Keratinocyte (primary cell): ENCODE results near the gene FASTKD3. TPM values are rescaled to one million over a fixed set of nuclear protein-coding genes. Genes with fewer than 3 reads are reported as not detected.

Experiments used
- DNase-seq: peaks from one replicate; pipeline ENCODE4 v3.0.0-alpha.2; 2011; ENCODE audit warnings: low read depth, missing footprints, low spot score
- FAIRE-seq: peaks from 2 replicates; lab custom pipeline; 2011; peaks lifted over from hg19 to GRCh38; lab: Jason Lieb, UNC
- H2AFZ ChIP-seq: 2 replicates; pipeline ENCODE4 v1.6.0; 2012; ENCODE audit warnings: low read length, control low read depth, inconsistent platforms; ENCODE audit not compliant: control insufficient read depth
- H3K27ac ChIP-seq: 2 replicates; pipeline ENCODE4 v1.5.1; 2011; ENCODE audit warnings: low read length; ENCODE audit not compliant: control insufficient read depth, insufficient read depth
- H3K27me3 ChIP-seq: 3 replicates; pipeline ENCODE4 v1.6.0; 2011; ENCODE audit warnings: low read length; ENCODE audit not compliant: control insufficient read depth, insufficient read depth; ENCODE audit errors: extremely low read depth
- H3K36me3 ChIP-seq, 2 experiments: 2 replicates in 1 of 2; 3 replicates in 1 of 2; pipeline ENCODE4 v1.5.1; 2011; ENCODE audit warnings: low read length in 2 of 2, mild to moderate bottlenecking in 1 of 2; ENCODE audit not compliant: control insufficient read depth in 2 of 2, insufficient read depth in 2 of 2; ENCODE audit errors: extremely low read depth in 1 of 2
- H3K4me1 ChIP-seq: 3 replicates; pipeline ENCODE4 v1.5.1; 2011; ENCODE audit warnings: low read length; ENCODE audit not compliant: control insufficient read depth, insufficient read depth; ENCODE audit errors: extremely low read depth
- H3K4me2 ChIP-seq: 3 replicates; pipeline ENCODE4 v1.6.0; 2011; ENCODE audit warnings: low read depth, low read length; ENCODE audit not compliant: control insufficient read depth, insufficient read depth; ENCODE audit errors: extremely low read depth
- H3K4me3 ChIP-seq, 3 experiments: fragments of 200-600 bp in 1 of 3; sonication (generic) in 1 of 3; 2 replicates in 2 of 3; 3 replicates in 1 of 3; pipeline ENCODE4 v1.5.1; 2011 to 2016; ENCODE audit warnings: low read length in 3 of 3, mild to moderate bottlenecking in 3 of 3, control low read depth in 2 of 3, inconsistent platforms in 1 of 3, low read depth in 1 of 3, mixed read lengths in 1 of 3, mixed run types in 1 of 3, moderate library complexity in 1 of 3; ENCODE audit not compliant: control insufficient read depth in 2 of 3, insufficient read depth in 2 of 3; ENCODE audit errors: extremely low read depth in 1 of 3
- H3K79me2 ChIP-seq: 2 replicates; pipeline ENCODE4 v1.6.0; 2012; ENCODE audit warnings: low read length; ENCODE audit not compliant: control insufficient read depth, insufficient read depth
- H3K9ac ChIP-seq: 3 replicates; pipeline ENCODE4 v1.6.0; 2011; ENCODE audit warnings: low read length; ENCODE audit not compliant: control insufficient read depth, insufficient read depth; ENCODE audit errors: extremely low read depth
- H3K9me1 ChIP-seq: 3 replicates; pipeline ENCODE4 v1.6.0; 2011; ENCODE audit warnings: low read length; ENCODE audit not compliant: control insufficient read depth, insufficient read depth; ENCODE audit errors: extremely low read depth
- H3K9me3 ChIP-seq: 2 replicates; pipeline ENCODE4 v1.5.1; 2012; ENCODE audit warnings: low read depth, low read length; ENCODE audit not compliant: control insufficient read depth
- H4K20me1 ChIP-seq: 3 replicates; pipeline ENCODE4 v1.6.0; 2011; ENCODE audit warnings: low read length; ENCODE audit not compliant: control insufficient read depth, insufficient read depth; ENCODE audit errors: extremely low read depth
- EZH2 ChIP-seq: IDR thresholded peaks from one replicate; pipeline ENCODE4 v1.6.1; 2012; ENCODE audit warnings: inconsistent platforms, mild to moderate bottlenecking, low read length, moderate library complexity
- dilution Hi-C: fragments of 300-500 bp; cut with MboI; formaldehyde crosslinking; loops from one replicate; pipeline ENCODE4 v1.7.0; 2020; ENCODE audit warnings: low sequenced_read_pairs; ENCODE audit not compliant: extremely low pct_ligation_motif_present
- polyA minus RNA-seq, 3 experiments: library from RNA; depleted of rRNA, polyadenylated mRNA; stranded (reverse); fragments of >200 nt; gene quantifications; 1 replicate in 1 of 3; 2 replicates in 1 of 3; 3 replicates in 1 of 3; pipeline ENCODE4 v1.2.3, GENCODE V29; 2011
- polyA plus RNA-seq, 5 experiments: library from polyadenylated mRNA; depleted of rRNA in 3 of 5; stranded (reverse) in 3 of 5; stranded (forward) in 1 of 5; unstranded in 1 of 5; fragments of >200 nt; gene quantifications; 1 replicate in 1 of 5; 2 replicates in 3 of 5; 3 replicates in 1 of 5; pipeline versions ENCODE4 v1.2.1 to v1.2.3, GENCODE V29; 2011 to 2012; ENCODE audit warnings: missing spikeins in 2 of 5, low read depth in 1 of 5, low replicate concordance in 1 of 5
- TF ChIP-seq, protein P1 (sequence below), 3 experiments: IDR thresholded peaks in 1 of 3; conservative IDR thresholded peaks in 1 of 3; optimal IDR thresholded peaks in 1 of 3; 2 replicates in 2 of 3; 3 replicates in 1 of 3; pipeline versions ENCODE3 to v1.5.1; 2011; ENCODE audit warnings: low read length in 3 of 3, mild to moderate bottlenecking in 3 of 3, moderate library complexity in 2 of 3, control low read depth in 1 of 3, inconsistent platforms in 1 of 3; ENCODE audit not compliant: insufficient read depth in 2 of 3; ENCODE audit errors: extremely low read depth in 1 of 3

FASTKD3 gene, protein sequence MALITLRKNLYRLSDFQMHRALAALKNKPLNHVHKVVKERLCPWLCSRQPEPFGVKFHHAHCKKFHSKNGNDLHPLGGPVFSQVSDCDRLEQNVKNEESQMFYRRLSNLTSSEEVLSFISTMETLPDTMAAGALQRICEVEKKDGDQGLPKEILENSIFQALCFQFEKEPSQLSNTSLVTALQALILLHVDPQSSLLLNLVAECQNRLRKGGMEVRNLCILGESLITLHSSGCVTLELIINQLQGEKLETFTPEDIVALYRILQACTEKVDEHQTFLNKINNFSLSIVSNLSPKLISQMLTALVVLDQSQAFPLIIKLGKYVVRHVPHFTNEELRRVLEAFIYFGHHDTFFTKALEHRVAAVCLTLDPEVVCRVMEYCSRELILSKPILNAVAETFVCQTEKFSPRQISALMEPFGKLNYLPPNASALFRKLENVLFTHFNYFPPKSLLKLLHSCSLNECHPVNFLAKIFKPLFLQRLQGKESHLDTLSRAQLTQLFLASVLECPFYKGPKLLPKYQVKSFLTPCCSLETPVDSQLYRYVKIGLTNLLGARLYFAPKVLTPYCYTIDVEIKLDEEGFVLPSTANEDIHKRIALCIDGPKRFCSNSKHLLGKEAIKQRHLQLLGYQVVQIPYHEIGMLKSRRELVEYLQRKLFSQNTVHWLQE
- 8.0 to 13.8 TPM (median 13.5 TPM) in 3 replicates for polyA plus RNA-seq
- 12.9 TPM for polyA plus RNA-seq (2011; ENCODE audit: low read depth)
- 5.8 and 10.2 TPM in 2 replicates for polyA plus RNA-seq (2011; cell fraction: cytosol; rRNA removed)
- polyA plus RNA-seq (2011; cell fraction: nucleus; rRNA removed) = 11.8 and 16.3 TPM in 2 replicates
- 5.0 and 8.3 TPM in 2 replicates for polyA plus RNA-seq (2012; ENCODE audit: low replicate concordance)
- 1.2 to 9.9 TPM (median 4.7 TPM) in 3 replicates for polyA minus RNA-seq
- 7.5 TPM for polyA minus RNA-seq (2011; cell fraction: cytosol; rRNA and poly(A)+ RNA removed)
- polyA minus RNA-seq (2011; cell fraction: nucleus; rRNA and poly(A)+ RNA removed) = 3.4 and 7.9 TPM in 2 replicates

DNA sequence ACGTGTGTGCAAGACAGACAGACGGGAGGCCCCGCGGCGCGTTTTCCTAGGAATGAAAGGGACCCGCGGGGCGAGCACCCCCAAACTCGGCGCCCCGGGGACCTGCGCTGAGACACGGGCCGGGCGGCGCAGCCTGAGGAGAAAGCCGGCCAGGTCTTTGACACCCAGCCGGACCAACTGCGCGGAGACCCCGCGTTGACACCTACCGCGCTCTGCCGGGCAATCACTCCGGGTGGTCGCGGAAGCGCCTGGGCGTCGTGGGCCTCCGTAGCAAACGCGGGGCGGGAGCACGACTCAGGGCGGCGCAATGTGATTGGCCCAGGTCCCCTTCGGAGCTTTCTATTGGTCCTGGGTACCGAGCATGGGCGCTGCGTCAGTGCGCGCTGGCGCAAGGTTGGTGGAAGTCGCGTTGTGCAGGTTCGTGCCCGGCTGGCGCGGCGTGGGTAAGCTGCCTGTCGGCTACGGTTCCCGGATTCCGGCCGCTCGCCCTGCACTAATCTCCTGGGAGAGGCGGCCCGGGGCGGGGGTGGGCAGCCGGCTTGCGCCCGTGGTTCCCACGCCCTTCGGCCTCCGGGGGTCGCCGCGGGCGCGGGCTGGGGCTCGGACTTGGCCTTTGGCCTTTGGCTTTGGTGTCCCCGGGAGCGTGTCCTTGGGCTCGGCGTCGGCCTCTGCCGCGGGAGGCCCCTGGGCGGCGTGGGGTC, at the start of gene FASTKD3, which contains the start of gene MTRR:
FASTKD3 (minus strand) TSS at position 259 of the 701 bp plus-strand sequence. CDS start 948 bp downstream, outside the sequence.
MTRR (plus strand) TSS at position 376 of the 701 bp plus-strand sequence. CDS start 1,647 bp downstream, outside the sequence.
- dilution Hi-C loops = no loop called here
- Histone ChIP-seq H4K20me1 (no peaks in the 10 kb centered on the region), H3K9me1 (peaks cover 2% of the 10 kb centered on the region), H3K27ac (peak within 1 kb of the TSS; percentile 70), H3K79me2 (peaks cover 74% of the 10 kb centered on the region), H3K9ac (peak within 1 kb of the TSS; percentile 87), H3K27me3 (no peaks in the 10 kb centered on the region), H3K4me1 (peaks cover 18% of the 10 kb centered on the region), H3K4me2 (peak within 1 kb of the TSS; percentile 97), H3K4me3 (peak within 1 kb of the TSS; percentile 88 to 93 (median 93)), H3K9me3 (no peaks in the 10 kb centered on the region), H3K36me3 (peaks cover 6 to 11% of the 10 kb centered on the region in 2 experiments), H2AFZ (peak within 1 kb of the TSS; percentile 92)
- DNase-seq (peak; percentile 42), FAIRE-seq (peak; percentile 70)
- no peak for TF ChIP-seq EZH2
- TF ChIP-seq, protein P1, sequence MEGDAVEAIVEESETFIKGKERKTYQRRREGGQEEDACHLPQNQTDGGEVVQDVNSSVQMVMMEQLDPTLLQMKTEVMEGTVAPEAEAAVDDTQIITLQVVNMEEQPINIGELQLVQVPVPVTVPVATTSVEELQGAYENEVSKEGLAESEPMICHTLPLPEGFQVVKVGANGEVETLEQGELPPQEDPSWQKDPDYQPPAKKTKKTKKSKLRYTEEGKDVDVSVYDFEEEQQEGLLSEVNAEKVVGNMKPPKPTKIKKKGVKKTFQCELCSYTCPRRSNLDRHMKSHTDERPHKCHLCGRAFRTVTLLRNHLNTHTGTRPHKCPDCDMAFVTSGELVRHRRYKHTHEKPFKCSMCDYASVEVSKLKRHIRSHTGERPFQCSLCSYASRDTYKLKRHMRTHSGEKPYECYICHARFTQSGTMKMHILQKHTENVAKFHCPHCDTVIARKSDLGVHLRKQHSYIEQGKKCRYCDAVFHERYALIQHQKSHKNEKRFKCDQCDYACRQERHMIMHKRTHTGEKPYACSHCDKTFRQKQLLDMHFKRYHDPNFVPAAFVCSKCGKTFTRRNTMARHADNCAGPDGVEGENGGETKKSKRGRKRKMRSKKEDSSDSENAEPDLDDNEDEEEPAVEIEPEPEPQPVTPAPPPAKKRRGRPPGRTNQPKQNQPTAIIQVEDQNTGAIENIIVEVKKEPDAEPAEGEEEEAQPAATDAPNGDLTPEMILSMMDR (optimal IDR thresholded peaks at IDR 0.05 in 1 of 3, IDR thresholded peaks at IDR 0.05 in 1 of 3, conservative IDR thresholded peaks at IDR 0.05 in 1 of 3; ENCODE audit: extremely low read depth in 1 of 3, insufficient read depth in 2 of 3, low read length in 3 of 3) = no peak
